ENCODE measurements around the gene CACNA2D4. TPM values are rescaled to one million over a fixed set of nuclear protein-coding genes. Genes with fewer than 3 reads are reported as not detected.
A peak's percentile ranks its signal among the peaks of the same experiment; 100 is the strongest.

The CACNA2D4 gene
- total and polyA plus RNA-seq, 2 donors from 2014 or later = 2.5 to 7.3 TPM

GRCh38 chr12:1881301-1881700, 37.2 kb downstream of the CACNA2D4 start:
- H3K9me3 ChIP-seq (ENCODE audit: control insufficient read depth in 2 of 3, insufficient read depth in 1 of 3, low read length in 3 of 3) = no peaks in the 10 kb centered on the region
- peak in 1 of 5 donors; percentile 68 for DNase-seq
- no peaks in the 10 kb centered on the region for H3K27me3 ChIP-seq (ENCODE audit: control insufficient read depth, insufficient read depth, low read length)
- H3K27ac ChIP-seq (ENCODE audit: low read depth in 2 of 2, low read length in 2 of 2) = no peak overlapping the region
- TF ChIP-seq, protein P1, sequence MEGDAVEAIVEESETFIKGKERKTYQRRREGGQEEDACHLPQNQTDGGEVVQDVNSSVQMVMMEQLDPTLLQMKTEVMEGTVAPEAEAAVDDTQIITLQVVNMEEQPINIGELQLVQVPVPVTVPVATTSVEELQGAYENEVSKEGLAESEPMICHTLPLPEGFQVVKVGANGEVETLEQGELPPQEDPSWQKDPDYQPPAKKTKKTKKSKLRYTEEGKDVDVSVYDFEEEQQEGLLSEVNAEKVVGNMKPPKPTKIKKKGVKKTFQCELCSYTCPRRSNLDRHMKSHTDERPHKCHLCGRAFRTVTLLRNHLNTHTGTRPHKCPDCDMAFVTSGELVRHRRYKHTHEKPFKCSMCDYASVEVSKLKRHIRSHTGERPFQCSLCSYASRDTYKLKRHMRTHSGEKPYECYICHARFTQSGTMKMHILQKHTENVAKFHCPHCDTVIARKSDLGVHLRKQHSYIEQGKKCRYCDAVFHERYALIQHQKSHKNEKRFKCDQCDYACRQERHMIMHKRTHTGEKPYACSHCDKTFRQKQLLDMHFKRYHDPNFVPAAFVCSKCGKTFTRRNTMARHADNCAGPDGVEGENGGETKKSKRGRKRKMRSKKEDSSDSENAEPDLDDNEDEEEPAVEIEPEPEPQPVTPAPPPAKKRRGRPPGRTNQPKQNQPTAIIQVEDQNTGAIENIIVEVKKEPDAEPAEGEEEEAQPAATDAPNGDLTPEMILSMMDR (IDR thresholded peaks at IDR 0.05; ENCODE audit: borderline replicate concordance, extremely low read depth, insufficient read depth) = no peak
- no peak overlapping the region for H3K9ac ChIP-seq (ENCODE audit: low read length in 3 of 3)
- intact Hi-C loops (cut with DNase I) = no loop called here
- H3K36me3 ChIP-seq (ENCODE audit: control insufficient read depth in 2 of 3, insufficient read depth in 3 of 3, low read length in 3 of 3) = no peaks in the 10 kb centered on the region
- no peak for FAIRE-seq
- H3K4me3 ChIP-seq (ENCODE audit: low read length in 3 of 3) = no peak overlapping the region
- no peaks in the 10 kb centered on the region for H3K4me1 ChIP-seq (ENCODE audit: control insufficient read depth in 2 of 3, insufficient read depth in 2 of 3, low read depth in 1 of 3, low read length in 3 of 3)

GRCh38 chr12:1880876-1881275, 37.6 kb downstream of the CACNA2D4 start:
- no peak for FAIRE-seq
- no peak overlapping the region for H3K27ac ChIP-seq (ENCODE audit: low read depth in 2 of 2, low read length in 2 of 2)
- H3K36me3 ChIP-seq (ENCODE audit: control insufficient read depth in 2 of 3, insufficient read depth in 3 of 3, low read length in 3 of 3) = no peaks in the 10 kb centered on the region
- H3K4me3 ChIP-seq (ENCODE audit: low read length in 3 of 3) = no peak overlapping the region
- no peaks in the 10 kb centered on the region for H3K27me3 ChIP-seq (ENCODE audit: control insufficient read depth, insufficient read depth, low read length)
- no peak for DNase-seq
- intact Hi-C loops (cut with DNase I) = no loop called here
- TF ChIP-seq, protein P1 (IDR thresholded peaks at IDR 0.05; ENCODE audit: borderline replicate concordance, extremely low read depth, insufficient read depth) = no peak
- no peak overlapping the region for H3K9ac ChIP-seq (ENCODE audit: low read length in 3 of 3)
- H3K4me1 ChIP-seq (ENCODE audit: control insufficient read depth in 2 of 3, insufficient read depth in 2 of 3, low read depth in 1 of 3, low read length in 3 of 3) = no peaks in the 10 kb centered on the region
- H3K9me3 ChIP-seq (ENCODE audit: control insufficient read depth in 2 of 3, insufficient read depth in 1 of 3, low read length in 3 of 3) = no peaks in the 10 kb centered on the region

DNA sequence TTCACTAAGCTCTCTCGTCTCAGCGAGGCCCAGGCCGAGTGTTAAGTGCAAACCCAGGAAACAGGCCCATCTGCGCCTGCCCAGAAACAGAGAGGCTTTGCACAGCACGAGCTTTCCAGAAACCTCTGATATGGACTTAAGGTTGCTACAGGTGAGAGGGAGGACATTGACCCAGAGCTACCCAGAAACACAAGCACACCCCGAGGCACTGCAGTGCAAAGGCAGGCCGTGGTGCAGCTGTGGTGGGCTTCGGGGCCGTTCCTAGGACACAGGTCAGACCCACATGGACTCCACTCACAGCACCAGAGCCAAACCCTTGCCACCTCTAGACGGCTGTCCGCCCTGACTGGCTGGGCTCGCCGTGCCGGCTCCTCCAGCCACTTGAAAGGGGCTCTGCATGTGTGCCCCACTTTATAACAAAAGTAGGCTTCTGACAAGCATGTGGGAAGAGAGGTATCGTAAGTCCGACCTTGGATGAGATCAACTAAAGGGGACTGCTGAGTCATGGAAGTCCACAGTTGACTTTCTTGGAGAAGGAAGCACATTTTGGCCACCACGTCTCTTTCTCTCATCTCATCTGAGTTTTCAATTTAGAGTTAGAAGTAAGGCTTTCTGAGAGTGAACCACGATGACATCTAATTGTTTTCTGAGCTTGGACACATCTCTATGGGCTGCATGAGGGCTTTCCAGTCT, 38.2 kb downstream of the CACNA2D4 start:
- Histone ChIP-seq H3K9me3 (ENCODE audit: control insufficient read depth in 2 of 3, insufficient read depth in 1 of 3, low read length in 3 of 3) (no peaks in the 10 kb centered on the region), H3K4me1 (ENCODE audit: control insufficient read depth in 2 of 3, insufficient read depth in 2 of 3, low read depth in 1 of 3, low read length in 3 of 3) (no peaks in the 10 kb centered on the region), H3K9ac (ENCODE audit: low read length in 3 of 3) (no peak overlapping the region), H3K27me3 (ENCODE audit: control insufficient read depth, insufficient read depth, low read length) (no peaks in the 10 kb centered on the region), H3K4me3 (ENCODE audit: low read length in 3 of 3) (no peak overlapping the region), H3K36me3 (ENCODE audit: control insufficient read depth in 2 of 3, insufficient read depth in 3 of 3, low read length in 3 of 3) (no peaks in the 10 kb centered on the region), H3K27ac (ENCODE audit: low read depth in 2 of 2, low read length in 2 of 2) (no peak overlapping the region)
- FAIRE-seq (no peak), DNase-seq (peak in 1 of 5 donors; percentile 36)
- intact Hi-C loops (cut with DNase I) = no loop called here
- TF ChIP-seq, protein P1 (IDR thresholded peaks at IDR 0.05; ENCODE audit: borderline replicate concordance, extremely low read depth, insufficient read depth) = no peak
